ENCODE results near the gene EN1.

The EN1 gene

DNA sequence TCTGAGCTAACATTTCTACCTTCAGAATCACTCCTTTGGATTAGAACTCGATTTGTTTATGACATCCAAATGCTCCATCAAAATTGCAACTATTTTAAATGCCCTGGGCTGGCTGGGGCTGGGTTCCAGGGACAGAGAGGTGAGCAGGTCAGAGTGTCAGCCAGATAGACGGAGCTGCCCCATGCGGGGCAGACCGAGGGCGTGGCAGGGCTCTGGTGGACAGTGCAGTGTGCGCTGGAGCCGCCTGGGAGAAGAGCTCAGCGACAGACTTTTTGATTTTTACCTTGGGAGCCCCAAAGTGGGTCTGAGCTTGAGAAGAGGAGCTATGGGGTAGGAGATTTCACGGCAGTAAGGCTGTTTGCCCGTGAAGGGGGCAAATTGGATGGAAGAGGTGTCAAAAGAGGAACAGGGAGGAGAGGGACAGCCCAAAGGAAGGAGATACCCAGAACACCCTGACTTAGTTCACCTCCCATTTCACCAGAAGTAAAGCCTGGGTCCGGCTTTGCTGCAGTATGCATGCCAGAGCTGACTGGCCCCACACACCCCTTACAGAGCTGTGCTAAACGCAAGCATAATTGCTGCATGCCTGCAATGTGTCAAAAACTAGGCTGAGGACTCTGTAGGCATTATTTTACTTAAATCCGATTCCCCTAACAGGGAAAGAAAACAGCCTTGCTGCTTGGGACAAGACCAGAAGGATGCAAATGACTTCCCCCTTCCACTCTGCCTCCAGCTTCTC, 33.7 kb downstream of the EN1 start:
- no peak overlapping the region for H3K4me3 ChIP-seq (ENCODE audit: low read length)
- no peak overlapping the region for H3K9ac ChIP-seq (ENCODE audit: low read depth, low read length)
- no peak overlapping the region for H3K27ac ChIP-seq (ENCODE audit: low read depth, low read length)
- peaks cover 24% of the 10 kb centered on the region for H3K27me3 ChIP-seq (ENCODE audit: insufficient read depth, low read length)
- H3K4me1 ChIP-seq (ENCODE audit: insufficient read depth, low read length): peaks cover 22% of the 10 kb centered on the region
- no peaks in the 10 kb centered on the region for H3K9me3 ChIP-seq (ENCODE audit: insufficient read depth, low read depth, low read length)
- WGBS: 73% methylated on average over 13 of the region's 13 CpGs
- no peaks in the 10 kb centered on the region for H3K36me3 ChIP-seq (ENCODE audit: insufficient read depth, low read length)

DNA sequence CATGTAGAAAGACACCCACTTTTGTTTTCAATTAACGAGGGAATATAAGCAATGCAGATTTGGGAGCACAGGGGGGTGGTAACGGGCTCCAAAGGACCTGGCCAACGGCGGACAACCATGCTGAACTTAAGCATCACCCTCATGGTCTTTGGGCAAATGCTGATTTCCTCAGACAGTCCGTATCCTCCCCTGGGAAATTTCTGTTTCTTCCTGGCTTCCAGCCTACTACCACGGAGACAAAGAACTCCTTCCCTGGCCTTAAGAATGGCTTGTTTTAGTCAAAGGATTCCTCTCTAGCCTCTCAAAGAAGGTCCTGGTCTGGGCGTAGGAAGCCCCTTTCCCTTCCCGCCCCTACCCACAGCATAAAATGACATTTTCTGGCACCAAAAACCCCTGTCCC, 34.3 kb downstream of the EN1 start:
- peaks cover 27% of the 10 kb centered on the region for H3K4me1 ChIP-seq (ENCODE audit: insufficient read depth, low read length)
- no peak overlapping the region for H3K9ac ChIP-seq (ENCODE audit: low read depth, low read length)
- H3K9me3 ChIP-seq (ENCODE audit: insufficient read depth, low read depth, low read length): no peaks in the 10 kb centered on the region
- H3K27ac ChIP-seq (ENCODE audit: low read depth, low read length): no peak overlapping the region
- WGBS: 76% methylated on average over 8 of the region's 8 CpGs
- H3K4me3 ChIP-seq (ENCODE audit: low read length): no peak overlapping the region
- H3K36me3 ChIP-seq (ENCODE audit: insufficient read depth, low read length): no peaks in the 10 kb centered on the region
- peaks cover 27% of the 10 kb centered on the region for H3K27me3 ChIP-seq (ENCODE audit: insufficient read depth, low read length)

GRCh38 chr2:118812552-118812951, 34.9 kb downstream of the EN1 start:
- Histone ChIP-seq H3K4me3 (ENCODE audit: low read length) (no peak overlapping the region), H3K9me3 (ENCODE audit: insufficient read depth, low read depth, low read length) (no peaks in the 10 kb centered on the region), H3K27me3 (ENCODE audit: insufficient read depth, low read length) (peaks cover 27% of the 10 kb centered on the region), H3K36me3 (ENCODE audit: insufficient read depth, low read length) (no peaks in the 10 kb centered on the region), H3K4me1 (ENCODE audit: insufficient read depth, low read length) (peaks cover 33% of the 10 kb centered on the region), H3K27ac (ENCODE audit: low read depth, low read length) (no peak overlapping the region), H3K9ac (ENCODE audit: low read depth, low read length) (no peak overlapping the region)
- WGBS: 69% methylated on average over 6 of the region's 6 CpGs

- H3K9ac ChIP-seq (ENCODE audit: low read depth, low read length): no peak overlapping the region
- WGBS: 100% methylated on average over 1 of the region's 2 CpGs
- peaks cover 42% of the 10 kb centered on the region for H3K4me1 ChIP-seq (ENCODE audit: insufficient read depth, low read length)
- H3K27ac ChIP-seq (ENCODE audit: low read depth, low read length): no peak overlapping the region
- no peak overlapping the region for H3K4me3 ChIP-seq (ENCODE audit: low read length)
- no peaks in the 10 kb centered on the region for H3K9me3 ChIP-seq (ENCODE audit: insufficient read depth, low read depth, low read length)
- H3K36me3 ChIP-seq (ENCODE audit: insufficient read depth, low read length): no peaks in the 10 kb centered on the region
- peaks cover 21% of the 10 kb centered on the region for H3K27me3 ChIP-seq (ENCODE audit: insufficient read depth, low read length)
These were observed 35.8 kb downstream of the EN1 start for GRCh38 chr2:118811514-118812115.

DNA sequence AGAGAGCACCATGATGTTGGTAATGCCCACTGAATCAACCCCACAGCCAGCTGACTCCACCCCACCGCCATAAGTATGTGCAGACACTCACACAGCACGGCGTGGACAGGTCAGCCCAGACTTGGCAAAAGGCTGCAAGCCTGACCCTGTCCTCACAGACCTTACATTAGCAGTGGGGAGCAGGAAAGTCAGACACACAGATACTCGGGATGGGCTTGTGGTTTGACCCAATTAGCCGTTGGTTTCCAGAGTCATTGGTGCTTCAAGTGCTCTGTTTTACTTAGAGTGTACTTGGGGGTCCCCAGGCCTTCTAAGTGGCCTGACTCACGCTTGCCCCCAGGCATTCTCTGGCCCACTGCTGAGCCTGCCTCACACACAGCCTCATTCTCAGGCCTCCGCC, 36.7 kb downstream of the EN1 start:
- H3K9ac ChIP-seq (ENCODE audit: low read depth, low read length): no peak overlapping the region
- no peak overlapping the region for H3K27ac ChIP-seq (ENCODE audit: low read depth, low read length)
- peaks cover 51% of the 10 kb centered on the region for H3K4me1 ChIP-seq (ENCODE audit: insufficient read depth, low read length)
- H3K4me3 ChIP-seq (ENCODE audit: low read length): no peak overlapping the region
- H3K9me3 ChIP-seq (ENCODE audit: insufficient read depth, low read depth, low read length): no peaks in the 10 kb centered on the region
- WGBS: 87% methylated on average over 7 of the region's 7 CpGs
- H3K36me3 ChIP-seq (ENCODE audit: insufficient read depth, low read length): no peaks in the 10 kb centered on the region
- H3K27me3 ChIP-seq (ENCODE audit: insufficient read depth, low read length): peaks cover 24% of the 10 kb centered on the region

DNA sequence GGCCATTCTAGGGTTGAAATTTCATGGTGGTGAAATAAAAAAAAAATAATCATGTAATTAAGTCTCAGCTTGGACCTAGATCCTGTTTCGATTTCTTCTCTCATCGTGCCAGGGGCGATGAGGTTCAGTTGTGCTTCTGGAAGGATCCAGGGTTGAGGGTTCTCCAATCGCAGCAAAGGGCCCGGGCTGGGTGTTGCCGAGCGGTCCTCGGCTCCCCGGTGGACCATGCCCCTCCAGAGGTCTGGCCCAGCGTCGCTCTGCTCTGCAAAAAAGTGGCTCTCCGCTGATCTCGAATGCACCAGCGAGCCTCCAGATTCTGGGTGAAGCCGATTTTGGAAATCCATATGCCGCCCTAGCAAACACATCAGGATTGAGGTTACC, 39.0 kb downstream of the EN1 start:
- Histone ChIP-seq H3K9me3 (ENCODE audit: insufficient read depth, low read depth, low read length) (no peaks in the 10 kb centered on the region), H3K27ac (ENCODE audit: low read depth, low read length) (peak overlapping the region; percentile 49; the same call in 1 of the 2 replicates), H3K36me3 (ENCODE audit: insufficient read depth, low read length) (no peaks in the 10 kb centered on the region), H3K27me3 (ENCODE audit: insufficient read depth, low read length) (peaks cover 18% of the 10 kb centered on the region), H3K4me3 (ENCODE audit: low read length) (peak overlapping the region; percentile 41), H3K9ac (ENCODE audit: low read depth, low read length) (peak overlapping the region; percentile 34), H3K4me1 (ENCODE audit: insufficient read depth, low read length) (peaks cover 45% of the 10 kb centered on the region)
- WGBS: 7% methylated on average over 16 of the region's 16 CpGs

DNA sequence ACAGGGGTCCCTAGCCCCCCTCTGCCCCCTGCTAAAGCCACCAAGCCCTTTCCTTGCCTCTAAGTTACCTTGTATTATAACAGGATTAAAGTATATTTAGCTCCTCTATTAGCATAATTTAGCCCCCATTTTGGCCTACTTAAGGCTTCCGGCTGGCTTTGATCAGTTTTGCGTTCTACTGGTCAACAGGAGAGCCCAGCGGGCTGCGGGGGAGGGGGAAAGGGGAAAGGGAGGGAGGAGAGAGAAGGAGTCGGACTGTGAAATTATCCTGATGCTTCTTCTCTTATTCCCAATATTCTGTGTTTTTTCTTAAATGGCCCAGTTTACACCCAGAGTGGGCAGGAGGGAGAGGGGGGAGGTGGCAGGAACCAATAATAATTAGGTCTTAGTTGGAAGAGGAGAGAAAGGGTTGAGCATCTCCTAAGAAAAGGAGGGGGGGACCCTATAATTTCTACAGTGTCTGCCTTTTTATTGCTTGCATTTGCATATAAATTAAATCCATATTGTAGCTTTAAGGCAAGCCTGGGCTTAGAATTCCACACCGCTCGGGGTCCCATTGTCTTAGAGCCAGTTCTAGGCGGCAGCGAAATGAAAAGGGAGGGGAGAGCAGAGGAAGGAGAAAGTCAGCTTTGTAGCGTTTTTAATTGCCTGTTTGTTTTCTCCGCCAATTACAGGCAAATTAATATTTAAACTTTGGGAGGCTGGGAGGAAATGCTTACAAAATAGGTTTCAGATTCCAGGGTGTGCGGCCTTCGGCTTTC, 39.6 kb downstream of the EN1 start:
- peak overlapping the region; percentile 41 for H3K4me3 ChIP-seq (ENCODE audit: low read length)

GRCh38 chr2:118806797-118807667, 40.4 kb downstream of the EN1 start:
- H3K9me3 ChIP-seq (ENCODE audit: insufficient read depth, low read depth, low read length): no peaks in the 10 kb centered on the region
- peak overlapping the region; percentile 76; the same call in 1 of the 2 replicates for H3K27ac ChIP-seq (ENCODE audit: low read depth, low read length)
- H3K4me3 ChIP-seq (ENCODE audit: low read length): peak overlapping the region; percentile 41; the same call in 1 of the 2 replicates
- 20% methylated on average over 22 of the region's 23 CpGs for WGBS
- no peaks in the 10 kb centered on the region for H3K36me3 ChIP-seq (ENCODE audit: insufficient read depth, low read length)
- peak overlapping the region; percentile 29; the same call in 1 of the 2 replicates for H3K9ac ChIP-seq (ENCODE audit: low read depth, low read length)
- H3K4me1 ChIP-seq (ENCODE audit: insufficient read depth, low read length): peaks cover 33% of the 10 kb centered on the region
- peaks cover 9% of the 10 kb centered on the region for H3K27me3 ChIP-seq (ENCODE audit: insufficient read depth, low read length)

More for the DNA sequence above, 39.6 kb downstream of the EN1 start:
- peaks cover 40% of the 10 kb centered on the region for H3K4me1 ChIP-seq (ENCODE audit: insufficient read depth, low read length)
- H3K9me3 ChIP-seq (ENCODE audit: insufficient read depth, low read depth, low read length): no peaks in the 10 kb centered on the region
- H3K36me3 ChIP-seq (ENCODE audit: insufficient read depth, low read length): no peaks in the 10 kb centered on the region
- peak overlapping the region; percentile 76; the same call in 1 of the 2 replicates for H3K27ac ChIP-seq (ENCODE audit: low read depth, low read length)
- peaks cover 13% of the 10 kb centered on the region for H3K27me3 ChIP-seq (ENCODE audit: insufficient read depth, low read length)
- 16% methylated on average over 12 of the region's 13 CpGs for WGBS
- H3K9ac ChIP-seq (ENCODE audit: low read depth, low read length): peak overlapping the region; percentile 34

DNA sequence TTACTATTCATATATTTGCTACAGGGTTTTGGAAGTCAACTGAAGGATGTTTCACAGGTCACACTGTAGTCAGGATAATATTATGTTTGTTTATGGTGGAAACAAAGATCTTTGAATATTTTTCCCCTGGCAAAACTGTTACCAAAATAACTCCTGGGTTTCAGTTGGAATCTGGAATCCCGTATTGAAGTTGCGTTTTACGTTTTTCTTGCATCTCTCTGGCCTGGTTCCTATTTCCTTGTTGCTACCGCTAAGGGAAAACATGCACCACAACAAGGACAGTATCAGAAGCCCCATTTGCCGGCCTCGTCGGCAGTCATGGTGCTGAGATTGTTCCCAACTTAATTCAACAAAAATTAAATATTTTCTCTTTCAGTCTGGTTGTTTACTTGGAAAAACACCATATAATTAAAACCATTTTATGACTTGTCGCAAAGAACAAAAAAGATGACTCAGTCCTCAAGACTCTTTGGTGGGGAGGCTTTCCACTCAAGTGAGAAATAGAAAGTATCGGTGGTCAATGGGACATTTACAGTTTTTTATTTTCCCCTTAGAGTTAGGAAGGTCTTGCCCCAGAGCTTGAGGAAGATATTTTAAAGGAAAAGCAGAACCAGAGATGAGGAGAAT, 42.3 kb downstream of the EN1 start:
- H3K27me3 ChIP-seq (ENCODE audit: insufficient read depth, low read length): peaks cover 9% of the 10 kb centered on the region

GRCh38 chr2:118803012-118803411, 44.4 kb downstream of the EN1 start:
- Histone ChIP-seq H3K27ac (ENCODE audit: low read depth, low read length) (no peak overlapping the region), H3K36me3 (ENCODE audit: insufficient read depth, low read length) (no peaks in the 10 kb centered on the region), H3K9ac (ENCODE audit: low read depth, low read length) (no peak overlapping the region), H3K27me3 (ENCODE audit: insufficient read depth, low read length) (0 out of 2 replicates have a peak, but pooled peaks cover 3% of the 10 kb centered on the region), H3K4me1 (ENCODE audit: insufficient read depth, low read length) (peaks cover 24% of the 10 kb centered on the region), H3K4me3 (ENCODE audit: low read length) (no peak overlapping the region), H3K9me3 (ENCODE audit: insufficient read depth, low read depth, low read length) (no peaks in the 10 kb centered on the region)
- whole genome bisulfite sequencing: 84% methylated on average over 5 of the region's 5 CpGs

More for the DNA sequence above, 42.3 kb downstream of the EN1 start:
- Histone ChIP-seq H3K9me3 (ENCODE audit: insufficient read depth, low read depth, low read length) (no peaks in the 10 kb centered on the region), H3K27ac (ENCODE audit: low read depth, low read length) (no peak overlapping the region), H3K4me1 (ENCODE audit: insufficient read depth, low read length) (peaks cover 33% of the 10 kb centered on the region), H3K36me3 (ENCODE audit: insufficient read depth, low read length) (no peaks in the 10 kb centered on the region), H3K9ac (ENCODE audit: low read depth, low read length) (no peak overlapping the region), H3K4me3 (ENCODE audit: low read length) (no peak overlapping the region)
- WGBS: 86% methylated on average over 9 of the region's 9 CpGs

Data from HUES64 (cell line).